HK-2 (cell line): Measurements from ENCODE around the gene METTL15.
"Not testable (repeated sequence)": the region's sequence is repeated elsewhere in the genome, so short reads cannot be mapped to it uniquely, and the experiment has no call there.

Source experiments
- DNase-seq: peaks from one replicate; pipeline ENCODE4 v3.0.0-alpha.2; 2018; ENCODE audit not compliant: unreplicated experiment

Gene METTL15

DNA sequence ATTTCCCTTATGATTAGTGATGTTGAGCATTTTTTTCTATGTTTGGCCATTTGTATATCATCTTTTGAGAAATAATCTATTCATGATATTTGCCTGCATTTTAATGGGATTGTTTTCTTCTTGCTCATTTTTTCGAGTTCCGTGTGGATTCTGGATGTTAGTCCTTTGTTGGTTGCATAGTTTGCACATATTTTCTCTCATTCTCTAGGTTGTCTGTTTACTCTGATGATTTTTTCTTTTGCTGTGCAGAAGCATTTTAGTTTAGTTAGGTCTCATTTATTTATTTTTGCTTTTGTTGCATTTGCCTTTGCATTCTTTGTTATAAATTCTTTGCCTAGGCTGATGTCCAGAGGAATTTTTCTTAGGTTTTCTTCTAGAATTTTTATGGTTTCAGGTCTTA is 87.3 kb downstream of the METTL15 start:
- DNase-seq = no peak

- DNase-seq = no peak
These were observed 101.7 kb downstream of the METTL15 start for GRCh38 chr11:28209906-28210305.

GRCh38 chr11:28222063-28222462 is 113.9 kb downstream of the METTL15 start:
- not testable (repeated sequence) for DNase-seq

GRCh38 chr11:28223577-28223976 is 115.4 kb downstream of the METTL15 start:
- no peak for DNase-seq

GRCh38 chr11:28223994-28224393 is 115.8 kb downstream of the METTL15 start:
- DNase-seq = no peak

- DNase-seq = no peak
These were observed 119.3 kb downstream of the METTL15 start for GRCh38 chr11:28227460-28227859.

DNA sequence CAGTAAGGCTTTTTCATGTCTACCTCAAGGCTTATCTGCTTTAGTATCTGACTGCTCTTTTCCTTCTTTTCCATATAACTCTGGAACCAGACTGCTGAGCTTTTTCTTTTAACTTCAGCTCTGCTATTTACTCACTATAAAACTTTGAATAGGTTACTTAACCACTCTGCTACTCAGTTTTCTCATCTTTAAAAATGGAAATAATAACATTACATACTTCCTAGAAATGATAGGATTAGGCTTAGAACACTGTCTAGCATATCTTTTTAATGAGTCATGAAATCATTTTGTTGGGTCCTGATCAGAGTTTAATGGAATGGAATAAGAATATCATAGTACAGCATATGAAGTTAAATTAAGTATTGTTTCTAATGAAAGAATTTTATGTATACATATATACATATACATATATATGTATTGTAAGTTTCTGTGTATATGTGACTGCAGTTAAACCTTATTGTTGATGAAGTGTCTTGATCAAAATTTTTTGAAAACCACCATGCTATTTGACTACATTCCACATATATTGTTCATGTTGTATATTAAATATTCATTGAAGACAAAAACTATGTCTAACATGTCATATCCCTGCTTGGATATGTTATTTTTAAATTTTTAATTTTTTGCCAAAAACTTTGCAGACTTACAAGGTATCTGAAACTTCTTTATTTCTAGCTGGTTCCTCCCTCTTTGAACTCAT is 120.2 kb downstream of the METTL15 start:
- no peak for DNase-seq

GRCh38 chr11:28231475-28231874 is 123.3 kb downstream of the METTL15 start:
- no peak for DNase-seq

GRCh38 chr11:28232649-28233048 is 124.5 kb downstream of the METTL15 start:
- no peak for DNase-seq

- no peak for DNase-seq
These were observed 133.6 kb downstream of the METTL15 start for GRCh38 chr11:28241760-28242159.

- DNase-seq = no peak
These were observed 134.4 kb downstream of the METTL15 start for GRCh38 chr11:28242596-28242995.

GRCh38 chr11:28243061-28243460 is 134.9 kb downstream of the METTL15 start:
- no peak for DNase-seq

DNA sequence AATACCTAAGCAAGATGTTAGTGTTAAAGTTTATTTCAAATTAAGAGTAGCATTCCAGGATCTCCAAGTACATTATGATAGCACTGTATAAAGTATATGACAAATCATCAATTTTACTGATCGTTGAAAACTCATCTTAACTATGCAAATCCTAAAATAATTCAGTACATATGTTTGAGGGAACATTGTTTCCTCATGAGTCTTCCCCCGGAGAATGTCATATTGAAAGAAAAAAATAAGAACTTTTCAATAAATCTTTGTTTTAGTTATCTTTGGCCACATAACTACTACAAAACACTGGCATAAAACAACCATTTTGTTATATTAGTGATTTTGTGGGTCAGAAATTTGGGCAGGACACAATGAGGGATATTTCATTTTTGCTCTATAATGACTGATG is 135.4 kb downstream of the METTL15 start:
- no peak for DNase-seq

GRCh38 chr11:28245131-28245530 is 136.9 kb downstream of the METTL15 start:
- DNase-seq = no peak

GRCh38 chr11:28250192-28250591 is 142.0 kb downstream of the METTL15 start:
- no peak for DNase-seq

GRCh38 chr11:28251257-28251656 is 143.1 kb downstream of the METTL15 start:
- no peak for DNase-seq

- DNase-seq = no peak
These were observed 149.6 kb downstream of the METTL15 start for GRCh38 chr11:28257761-28258160.

DNA sequence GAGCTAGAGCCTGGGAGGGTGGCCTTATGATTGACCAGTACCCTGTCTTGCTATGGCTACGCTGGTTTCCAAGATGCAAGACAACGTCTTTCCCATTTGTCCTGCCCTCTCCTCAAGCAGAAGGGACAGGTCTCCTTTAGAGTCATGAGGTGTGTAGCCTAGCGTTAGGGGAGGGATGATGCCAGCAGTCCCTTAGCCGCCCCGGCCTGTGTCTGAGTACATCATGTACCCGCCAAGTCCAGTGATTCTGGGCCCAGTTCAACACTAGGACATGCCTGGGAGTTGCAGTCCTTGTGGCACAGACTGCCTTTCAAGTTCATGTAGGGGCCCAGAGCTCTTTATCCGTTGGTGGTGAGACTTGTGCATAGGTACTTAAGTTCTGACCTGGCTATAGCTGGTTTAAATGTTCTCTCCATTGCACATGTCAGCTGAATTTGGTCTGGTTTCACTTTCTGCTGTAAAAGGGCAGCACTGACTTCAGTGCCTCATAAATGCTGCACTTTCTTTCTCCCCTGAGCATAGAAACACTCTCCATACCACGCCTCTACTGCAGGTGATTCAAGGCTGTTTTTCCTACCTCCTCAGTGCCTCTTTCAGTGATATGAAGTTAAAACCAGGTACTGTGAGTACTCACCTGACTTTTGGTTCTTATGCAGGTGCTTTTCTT is 151.1 kb downstream of the METTL15 start:
- DNase-seq = no peak

DNA sequence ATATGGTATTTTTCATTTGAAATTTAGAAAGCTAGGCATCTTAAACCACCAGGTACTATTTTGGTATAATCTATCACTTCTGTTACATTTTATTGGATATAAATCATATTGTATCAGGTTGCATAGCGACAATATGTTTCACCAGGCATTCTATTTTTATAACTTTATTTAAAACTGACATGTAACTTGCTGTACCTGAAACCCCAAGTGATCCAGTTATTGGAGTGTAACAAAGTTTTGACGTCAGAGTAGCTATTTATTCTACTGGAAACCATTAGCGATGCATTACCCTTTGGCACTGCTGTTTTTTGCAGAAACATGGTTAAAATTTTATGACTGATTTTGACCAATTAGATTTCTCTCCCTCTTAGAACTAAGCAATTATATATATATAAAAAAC is 160.7 kb downstream of the METTL15 start:
- no peak for DNase-seq

DNA sequence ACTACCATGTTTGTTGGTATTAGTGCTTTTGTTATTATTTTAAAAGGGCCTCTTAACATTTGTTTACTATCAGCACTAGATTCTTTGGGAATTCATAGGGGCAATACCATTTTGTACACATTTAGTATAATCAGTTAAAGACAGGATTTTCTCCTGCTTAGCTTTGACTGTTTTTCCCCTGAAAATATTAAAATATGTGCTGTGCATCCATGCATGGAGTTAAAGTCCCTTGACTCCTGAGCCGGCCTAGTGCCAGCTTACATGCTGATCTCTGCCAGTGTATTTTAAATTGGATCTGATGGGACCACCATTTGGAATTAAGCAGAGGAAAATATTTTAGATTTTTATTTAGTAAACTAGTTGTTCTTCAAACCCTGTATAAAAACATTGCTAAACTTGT is 161.4 kb downstream of the METTL15 start:
- DNase-seq = no peak

DNA sequence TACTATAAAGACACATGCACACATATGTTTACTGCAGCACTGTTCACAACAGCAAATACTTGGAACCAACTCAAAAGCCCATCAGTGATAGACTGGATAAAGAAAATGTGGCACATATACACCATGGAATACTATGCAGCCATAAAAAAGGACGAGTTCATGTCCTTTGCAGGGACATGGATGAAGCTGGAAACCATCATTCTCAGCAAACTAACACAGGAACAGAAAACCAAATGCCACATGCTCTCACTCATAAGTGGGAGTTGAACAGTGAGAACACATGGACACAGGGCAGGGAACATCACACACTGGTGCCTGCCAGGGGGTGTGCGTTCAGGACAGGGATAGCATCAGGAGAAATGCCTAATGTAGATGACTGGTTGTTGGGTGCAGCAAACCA is 164.1 kb downstream of the METTL15 start:
- not testable (repeated sequence) for DNase-seq

DNA sequence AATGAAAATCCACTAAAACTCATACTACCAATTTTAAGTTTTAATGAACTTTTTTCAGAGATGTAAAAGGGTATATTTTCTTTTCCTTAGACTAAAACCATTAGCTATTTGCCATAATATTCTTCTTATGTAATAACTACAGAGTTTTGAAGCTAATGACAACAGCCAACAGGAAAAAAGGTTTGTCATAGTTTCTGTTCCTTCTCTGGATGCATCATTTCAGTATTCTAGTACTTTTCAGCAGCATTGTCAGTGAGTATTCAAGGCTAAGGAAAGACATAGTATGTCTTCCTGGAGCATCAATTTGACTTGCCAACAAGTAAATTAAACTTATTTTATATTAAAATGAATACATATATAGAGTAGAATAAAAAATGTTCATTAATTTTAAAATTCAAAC is 166.0 kb downstream of the METTL15 start:
- no peak for DNase-seq

DNA sequence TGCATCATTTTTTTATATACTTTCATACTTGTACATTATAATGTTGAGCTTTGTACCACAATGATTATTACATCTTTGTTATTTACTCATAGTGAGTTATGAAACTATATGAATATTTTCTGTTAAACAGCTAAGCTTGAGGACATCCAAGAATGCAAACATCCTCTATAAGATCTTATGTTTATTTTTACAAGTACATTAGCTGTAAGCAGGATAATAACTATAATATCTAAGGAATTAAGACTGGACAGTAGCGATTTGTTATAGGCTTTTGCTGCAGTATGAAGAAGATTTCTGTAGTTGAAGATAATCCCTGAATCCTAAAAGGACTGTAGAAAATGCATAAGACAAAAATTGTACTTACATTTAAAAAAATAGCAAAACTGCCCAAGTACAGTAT is 176.0 kb downstream of the METTL15 start:
- DNase-seq = no peak

DNA sequence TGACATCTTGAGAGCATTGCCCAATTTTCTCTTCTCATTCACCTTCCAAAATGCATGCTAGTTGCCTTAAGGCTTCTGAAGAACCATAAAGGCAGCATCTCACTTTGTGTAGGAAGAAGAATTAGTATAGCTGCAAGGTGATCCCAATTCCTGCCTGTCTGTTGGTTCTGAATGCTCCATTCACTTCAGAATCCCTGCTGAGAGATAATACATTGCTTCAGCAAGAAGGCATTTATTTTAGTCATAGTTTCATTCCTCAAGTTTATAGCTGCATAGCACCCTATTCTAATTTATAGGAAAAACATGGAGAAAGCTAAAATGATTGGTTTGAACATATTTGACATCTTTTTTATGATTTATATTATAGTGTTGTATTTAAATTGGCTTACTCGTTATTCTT is 181.3 kb downstream of the METTL15 start:
- no peak for DNase-seq
